Activated CD4-positive, CD25-positive, alpha-beta regulatory T cell treated with anti-CD3 and anti-CD28 coated beads, Interleukin-2, amount 50 U/mL, for 72 hours (primary cell): ENCODE data around the gene MANBA.
"Not testable (repeated sequence)": the region's sequence is repeated elsewhere in the genome, so short reads cannot be mapped to it uniquely, and the experiment has no call there.

Experiments used
- DNase-seq: peaks from one replicate; pipeline ENCODE4 v3.0.0; 2021

The MANBA gene

GRCh38 chr4:102718833-102719575 is 41.8 kb downstream of the MANBA start:
- DNase-seq = not testable (repeated sequence)

DNA sequence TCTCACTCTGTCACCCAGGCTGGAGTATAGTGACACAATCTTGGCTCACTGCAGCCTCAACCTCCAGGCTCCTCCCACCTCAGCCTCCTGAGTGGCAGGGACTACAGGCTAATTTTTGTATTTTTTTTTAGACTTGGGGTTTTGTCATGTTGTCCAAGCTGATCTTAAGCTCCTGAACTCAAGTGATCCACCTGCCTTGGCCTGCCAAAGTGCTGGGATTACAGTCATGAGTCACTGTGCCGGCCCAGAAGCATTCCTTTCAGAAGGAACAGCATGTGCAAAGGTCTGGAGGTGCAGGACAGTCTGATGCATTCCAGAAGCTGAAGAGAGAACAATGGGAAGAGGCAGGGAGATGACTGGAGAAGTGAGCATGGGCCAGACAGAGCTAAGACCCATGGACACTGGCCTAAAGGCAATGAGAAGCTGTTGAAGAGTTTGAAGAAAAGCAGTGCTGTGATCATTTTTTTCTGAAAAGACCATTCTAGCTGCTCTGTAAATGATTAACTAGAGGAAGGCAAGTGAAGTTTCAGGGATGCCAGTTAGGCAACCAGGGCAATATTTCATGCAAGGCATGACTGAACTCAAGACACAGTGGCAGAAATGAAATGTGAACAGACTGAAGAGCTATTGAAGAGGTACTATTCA is 43.2 kb downstream of the MANBA start:
- DNase-seq = no peak

- DNase-seq = no peak
Observed at GRCh38 chr4:102715057-102715456, 45.7 kb downstream of the MANBA start.

DNA sequence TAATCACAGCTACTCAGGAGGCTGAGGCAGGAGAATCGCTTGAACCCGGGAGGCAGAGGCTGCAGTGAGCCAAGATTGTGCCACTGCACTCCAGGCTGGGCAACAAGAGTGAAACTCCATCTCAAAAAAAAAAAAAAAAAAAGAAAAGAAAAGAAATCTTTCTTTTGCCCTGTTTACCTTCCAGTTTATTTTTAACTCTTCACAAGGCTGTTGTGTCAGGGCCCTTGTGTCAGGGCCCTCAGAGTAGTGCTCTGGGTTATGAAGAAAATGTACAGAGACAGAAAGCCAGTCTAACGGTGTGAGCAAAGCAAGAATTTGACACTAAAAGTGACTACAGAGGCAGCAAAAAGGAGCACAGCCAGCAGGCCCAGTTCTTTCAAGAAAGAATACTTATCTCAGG is 47.0 kb downstream of the MANBA start:
- DNase-seq = not testable (repeated sequence)

DNA sequence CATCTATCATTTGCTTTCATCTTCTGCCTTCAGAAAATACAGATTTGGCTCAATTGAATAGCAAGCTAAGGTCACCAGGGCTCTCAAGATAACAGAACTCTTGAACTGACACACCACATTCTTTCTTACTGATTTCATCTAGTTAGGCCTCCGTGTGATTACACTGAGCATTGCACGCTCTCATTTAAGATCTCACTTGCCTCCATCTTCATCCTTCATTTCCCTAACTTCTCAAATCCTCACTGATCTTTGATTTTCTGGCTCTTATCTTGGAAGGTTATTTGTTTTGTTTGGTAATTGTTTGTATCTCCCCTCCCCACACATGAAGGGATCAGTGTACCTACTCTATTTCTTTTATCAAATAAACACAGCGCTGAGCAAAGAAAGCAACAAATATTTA is 47.7 kb downstream of the MANBA start:
- no peak for DNase-seq

DNA sequence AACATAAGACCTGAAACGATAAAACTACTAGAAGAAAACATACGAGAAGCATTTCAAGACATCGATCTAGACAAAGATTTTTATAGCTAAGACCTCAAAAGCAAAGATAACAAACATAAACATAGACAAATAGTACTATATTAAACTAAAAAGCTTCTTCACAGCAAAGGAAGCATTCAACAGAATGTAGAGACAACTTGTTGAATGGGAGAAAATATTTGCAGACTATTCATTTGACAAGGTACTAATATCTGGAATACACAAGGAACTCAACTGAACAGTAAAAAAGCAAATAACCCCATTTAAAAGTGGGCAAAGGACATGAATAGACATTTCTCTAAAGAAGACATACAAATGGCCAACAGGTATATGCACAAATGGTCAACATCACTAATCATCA is 49.8 kb downstream of the MANBA start:
- no peak for DNase-seq

GRCh38 chr4:102709060-102709459 is 51.7 kb downstream of the MANBA start:
- not testable (repeated sequence) for DNase-seq

- no peak for DNase-seq
Observed at GRCh38 chr4:102707150-102707549, 53.6 kb downstream of the MANBA start.

DNA sequence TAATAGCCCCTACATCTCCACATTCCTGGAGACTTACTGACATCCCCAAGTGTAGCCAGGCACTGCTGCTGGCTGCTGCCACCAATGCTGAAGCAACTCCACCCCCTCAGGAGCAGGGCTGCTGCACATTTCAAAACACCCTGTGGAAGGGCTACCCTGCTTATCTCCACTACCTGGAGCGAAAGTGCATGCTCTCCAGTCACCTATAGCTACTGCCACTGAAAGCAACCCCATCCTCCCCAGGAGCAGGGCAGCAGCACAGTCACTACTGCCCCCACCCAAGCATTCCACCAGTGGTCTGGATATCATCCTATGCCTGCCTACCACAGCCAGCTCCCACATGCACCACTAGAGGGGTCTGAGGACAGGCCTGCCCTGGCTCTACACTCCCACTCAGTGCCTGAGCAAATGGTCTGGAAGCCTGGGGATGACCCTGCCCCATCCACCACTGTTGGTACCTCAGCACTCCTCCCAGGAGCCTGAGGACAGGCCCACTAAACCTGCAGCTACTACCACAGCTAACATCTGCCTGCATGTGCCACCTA is 55.3 kb downstream of the MANBA start:
- DNase-seq = no peak

GRCh38 chr4:102696758-102697157 is 64.0 kb downstream of the MANBA start:
- DNase-seq = no peak

DNA sequence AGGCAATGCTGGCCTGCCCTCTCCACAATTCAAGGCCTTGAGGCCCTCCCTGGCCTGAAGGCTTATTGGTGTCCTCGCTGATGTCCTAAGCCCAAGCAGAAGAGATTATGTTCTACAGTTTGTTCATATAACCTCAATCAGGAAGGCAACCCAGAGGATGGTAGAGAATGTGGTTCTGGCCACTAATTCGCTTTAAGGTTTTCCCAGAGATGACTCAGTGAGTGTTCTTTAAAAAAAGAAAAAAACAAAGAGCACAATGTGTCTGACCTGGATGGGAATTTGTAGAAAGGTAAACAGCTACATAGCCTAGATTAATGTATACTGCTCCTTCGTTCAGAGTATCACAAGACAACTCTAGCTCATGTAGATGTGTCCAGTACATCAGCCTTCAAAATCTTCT is 66.0 kb downstream of the MANBA start:
- no peak for DNase-seq

- no peak for DNase-seq
Observed at GRCh38 chr4:102693861-102694260, 66.9 kb downstream of the MANBA start.

GRCh38 chr4:102693262-102693850 is 67.4 kb downstream of the MANBA start:
- DNase-seq = no peak

DNA sequence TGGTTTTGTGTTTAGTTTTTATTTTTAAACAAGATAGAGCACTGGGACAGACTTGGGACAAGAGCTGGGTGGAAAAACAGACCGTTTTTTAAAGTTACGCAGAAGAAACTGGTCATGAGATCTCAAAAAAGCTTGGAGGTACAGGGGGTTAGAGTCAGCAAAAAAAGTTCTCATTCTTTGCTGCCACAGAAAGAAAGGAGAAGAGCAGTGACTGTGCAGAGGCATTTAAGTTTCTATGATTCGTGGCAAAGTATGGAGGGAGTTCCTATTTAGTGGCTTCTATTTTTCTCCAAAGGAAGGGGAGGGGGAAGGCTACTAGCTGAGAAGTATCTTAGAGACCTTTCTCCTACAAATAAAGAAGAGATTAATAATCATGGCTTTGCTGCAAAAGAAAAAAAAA is 68.3 kb downstream of the MANBA start:
- DNase-seq = no peak

DNA sequence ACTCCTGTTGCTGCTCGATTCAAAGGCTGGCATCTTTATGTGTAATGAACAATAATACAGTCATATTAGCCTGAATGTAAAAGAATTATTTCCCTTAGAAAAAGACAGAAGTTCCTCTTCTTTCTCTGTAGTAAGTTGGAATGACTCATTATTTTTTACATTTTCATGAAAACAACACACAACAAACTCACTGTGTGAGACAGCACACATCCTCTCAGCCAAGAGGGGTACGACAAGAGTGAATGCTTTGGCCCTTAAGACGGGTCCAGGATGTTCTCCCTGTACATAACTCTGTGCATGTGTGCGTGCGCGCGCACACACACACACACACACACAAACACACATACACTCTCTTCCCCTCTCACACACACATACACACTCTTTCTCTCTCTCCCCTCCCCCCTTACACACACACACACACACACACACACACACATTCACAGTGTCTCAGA is 72.8 kb downstream of the MANBA start:
- DNase-seq = no peak

DNA sequence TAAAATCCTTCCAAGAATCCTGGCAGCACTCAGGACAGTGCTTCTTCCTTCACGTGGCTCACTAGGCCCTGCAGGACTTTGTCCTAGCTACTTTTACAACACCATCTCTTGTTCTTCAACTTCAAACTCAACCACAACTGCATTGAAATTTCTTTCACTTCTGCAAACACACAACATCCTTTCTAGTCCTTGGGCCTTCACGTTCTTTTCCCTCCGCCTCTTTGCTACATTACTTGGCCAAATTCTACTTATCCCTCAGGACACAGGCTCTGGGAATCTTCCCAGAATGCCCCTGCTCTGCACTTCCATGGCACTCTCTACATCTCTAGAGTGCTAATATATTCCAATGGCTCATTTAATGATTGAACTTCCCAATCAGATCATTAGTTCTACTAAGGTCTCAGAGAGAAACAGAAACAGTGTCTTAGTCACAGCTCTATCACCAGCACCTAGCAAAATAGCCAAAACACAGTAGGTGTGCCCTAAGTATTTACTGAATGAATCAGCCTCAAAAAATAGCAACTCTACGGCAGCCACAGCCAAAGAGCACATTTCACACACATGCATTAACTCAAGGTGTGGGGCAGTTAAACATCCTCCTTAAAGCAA is 73.3 kb downstream of the MANBA start:
- no peak for DNase-seq

DNA sequence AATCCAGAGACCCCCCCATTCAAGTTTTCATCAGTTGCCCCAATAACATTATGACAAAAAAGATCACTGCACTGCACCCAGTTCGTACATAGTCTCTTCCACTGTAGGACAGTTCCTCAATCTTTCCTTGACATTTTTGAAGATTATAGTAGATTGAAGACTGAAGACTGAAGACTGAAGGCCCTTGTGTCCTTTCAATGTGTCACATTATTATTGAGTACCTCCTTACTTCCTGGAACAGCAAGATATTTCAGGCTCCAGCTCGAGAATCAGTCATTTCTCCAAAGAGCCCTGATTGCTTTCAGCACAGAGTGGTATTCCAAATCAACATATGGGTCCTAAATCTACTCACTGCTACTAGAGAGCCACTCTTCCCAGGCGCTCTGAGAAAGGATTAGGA is 75.0 kb downstream of the MANBA start:
- DNase-seq = no peak

GRCh38 chr4:102684610-102685052 is 76.1 kb downstream of the MANBA start:
- DNase-seq = no peak

GRCh38 chr4:102683881-102684609 is 76.7 kb downstream of the MANBA start:
- no peak for DNase-seq

DNA sequence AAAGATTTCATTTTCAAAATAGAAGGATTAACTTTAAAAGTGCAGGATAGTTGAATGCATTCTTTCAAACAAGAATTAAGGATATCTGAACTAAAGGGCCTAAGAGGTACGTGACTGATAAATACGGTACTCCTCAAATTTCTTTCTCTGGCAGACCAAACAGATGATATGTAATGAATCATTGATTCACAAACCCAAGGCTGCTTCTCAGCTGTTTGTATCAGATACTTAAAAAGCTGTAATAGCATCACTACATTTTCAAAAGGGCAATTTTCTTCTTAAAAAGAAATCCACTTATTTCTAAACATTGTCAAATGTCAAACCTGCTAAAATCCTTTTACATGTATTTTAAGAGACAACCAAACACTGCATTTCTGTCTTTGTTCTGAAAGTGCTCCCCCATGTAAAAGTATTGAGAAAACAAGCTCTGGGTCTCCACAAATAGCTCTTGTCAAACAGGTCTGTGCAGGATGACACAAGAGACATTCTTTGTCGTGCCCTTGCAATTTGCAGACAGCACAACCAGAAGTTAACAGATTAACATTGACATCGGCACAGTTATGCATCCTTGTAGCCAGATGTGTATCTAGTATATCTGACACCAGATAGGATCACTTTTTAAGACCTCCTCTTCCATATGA is 82.0 kb downstream of the MANBA start:
- no peak for DNase-seq

DNA sequence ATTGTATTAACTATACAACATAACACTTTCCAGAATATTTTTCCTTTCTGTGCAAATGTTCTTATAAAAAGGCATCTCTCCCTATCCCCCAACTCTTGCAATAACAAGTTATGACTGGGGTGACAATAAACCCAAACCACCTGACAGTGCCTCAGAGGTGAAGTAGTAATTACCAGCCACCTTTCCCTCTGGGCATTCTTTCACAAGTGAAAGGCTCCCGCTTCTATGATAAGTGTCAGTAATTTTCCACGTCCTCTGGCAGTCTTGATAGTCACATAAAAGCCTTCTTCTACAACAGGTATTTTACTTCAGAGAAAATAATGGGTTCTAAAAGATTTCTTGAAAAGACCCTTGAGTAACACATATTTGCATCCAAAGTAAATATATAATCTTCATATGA is 82.7 kb downstream of the MANBA start:
- DNase-seq = no peak

GRCh38 chr4:102675141-102675540 is 85.6 kb downstream of the MANBA start:
- DNase-seq = no peak
